ENCODE data around the gene COL1A1.

GRCh38 chr17:50196036-50196435, 5.4 kb downstream of the COL1A1 start:
- TF ChIP-seq EZH2 (IDR thresholded peaks at IDR 0.05; ENCODE audit: insufficient read depth, poor library complexity, severe bottlenecking) (no peak), EZH2phosphoT487 (IDR thresholded peaks at IDR 0.05; ENCODE audit: insufficient read depth, low read depth) (no peak)
